Middle frontal gyrus (tissue), 1 donor: ENCODE results near the gene VSTM1.

ENCODE experiments used
- DNase-seq: peaks from one replicate; pipeline ENCODE4 v3.0.0-alpha.2; 2015; ENCODE audit warnings: low spot score; ENCODE audit errors: extremely low spot score

VSTM1 gene

DNA sequence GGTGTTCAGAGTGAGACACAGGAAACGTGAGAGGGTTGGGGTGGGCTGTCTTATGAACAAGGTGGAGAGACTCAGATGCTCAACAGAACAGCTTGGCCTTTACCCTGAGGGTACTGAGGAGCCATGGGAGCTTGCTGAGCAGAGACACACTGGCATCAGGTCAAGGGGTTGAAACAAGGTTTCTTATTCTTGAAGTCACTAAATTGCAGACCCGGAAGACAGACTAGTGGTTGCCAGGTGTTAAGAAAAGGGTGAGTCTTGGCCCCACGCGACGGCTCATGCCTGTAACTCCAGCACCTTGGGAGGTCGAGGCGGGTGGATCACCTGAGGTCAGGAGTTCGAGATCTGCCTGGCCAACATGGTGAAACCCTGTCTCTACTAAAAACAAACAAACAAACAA, 49.8 kb downstream of the VSTM1 start:
- no peak for DNase-seq

DNA sequence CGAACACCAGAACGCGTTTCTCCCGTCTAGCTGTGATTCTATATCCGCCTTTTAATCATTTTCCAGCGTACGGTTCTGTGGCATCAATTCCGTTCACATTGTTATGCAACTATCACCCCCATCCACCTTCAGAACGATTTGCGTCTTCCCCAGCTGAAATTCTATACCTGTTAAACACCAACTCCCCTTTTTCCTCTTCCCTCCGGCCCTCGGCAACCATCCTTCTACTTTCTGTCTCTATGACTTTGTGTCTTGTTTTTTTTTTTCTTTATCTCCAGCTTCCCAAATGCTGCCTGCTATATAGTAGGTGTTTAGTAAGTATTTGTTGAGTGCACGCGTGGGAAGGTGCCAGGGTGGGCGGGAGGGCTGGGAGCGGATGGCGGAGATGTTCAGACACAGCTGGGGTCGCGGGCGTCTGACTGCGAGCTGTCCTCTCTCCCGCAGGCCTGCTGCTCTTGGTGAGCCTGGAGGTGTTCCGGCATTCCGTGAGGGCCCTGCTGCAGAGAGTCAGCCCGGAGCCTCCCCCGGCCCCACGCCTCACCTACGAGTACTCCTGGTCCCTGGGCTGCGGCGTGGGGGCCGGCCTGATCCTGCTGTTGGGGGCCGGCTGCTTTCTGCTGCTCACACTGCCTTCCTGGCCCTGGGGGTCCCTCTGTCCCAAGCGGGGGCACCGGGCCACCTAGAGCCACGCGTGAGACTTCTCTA, 52.0 kb downstream of the VSTM1 start:
- DNase-seq, result no peak

DNA sequence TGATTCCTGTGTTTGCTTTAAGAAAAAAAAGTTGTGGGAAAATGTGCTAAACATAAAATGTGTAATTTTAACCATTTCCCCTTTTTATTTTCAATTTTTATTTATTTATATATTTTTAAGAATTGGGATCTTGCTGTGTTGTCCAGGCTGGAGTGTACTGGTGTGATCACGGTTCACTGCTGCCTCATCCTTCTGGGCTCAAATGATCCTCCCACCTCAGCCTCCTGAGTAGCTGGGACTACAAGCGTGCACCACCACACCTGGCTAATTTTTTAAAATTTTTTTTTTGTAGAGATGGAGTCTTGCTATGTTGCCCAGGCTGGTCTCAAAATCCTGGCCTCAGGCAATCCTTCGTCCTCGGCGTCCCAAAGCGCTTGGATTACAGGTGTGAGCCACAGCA, 53.2 kb downstream of the VSTM1 start:
- DNase-seq, result no peak

DNA sequence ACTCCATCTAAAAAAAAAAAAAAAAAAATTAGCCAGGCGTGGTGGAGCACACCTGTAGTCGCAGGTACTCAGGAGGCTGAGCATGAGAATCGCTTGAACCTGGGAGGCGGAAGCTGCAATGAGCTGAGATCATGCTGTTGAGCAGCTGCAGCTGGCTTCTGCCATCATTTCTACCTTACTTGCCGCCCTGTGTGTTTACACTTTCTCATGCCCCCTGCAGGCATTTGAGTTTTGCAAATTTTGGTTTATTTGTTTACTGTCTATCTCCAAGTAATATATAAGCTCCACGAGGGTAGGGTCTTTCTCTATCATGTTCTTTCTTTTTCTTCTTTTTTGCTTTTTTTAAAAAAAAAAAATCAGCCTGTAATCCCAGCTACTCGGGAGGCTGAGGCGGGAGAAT, 54.3 kb downstream of the VSTM1 start:
- DNase-seq, result no peak

DNA sequence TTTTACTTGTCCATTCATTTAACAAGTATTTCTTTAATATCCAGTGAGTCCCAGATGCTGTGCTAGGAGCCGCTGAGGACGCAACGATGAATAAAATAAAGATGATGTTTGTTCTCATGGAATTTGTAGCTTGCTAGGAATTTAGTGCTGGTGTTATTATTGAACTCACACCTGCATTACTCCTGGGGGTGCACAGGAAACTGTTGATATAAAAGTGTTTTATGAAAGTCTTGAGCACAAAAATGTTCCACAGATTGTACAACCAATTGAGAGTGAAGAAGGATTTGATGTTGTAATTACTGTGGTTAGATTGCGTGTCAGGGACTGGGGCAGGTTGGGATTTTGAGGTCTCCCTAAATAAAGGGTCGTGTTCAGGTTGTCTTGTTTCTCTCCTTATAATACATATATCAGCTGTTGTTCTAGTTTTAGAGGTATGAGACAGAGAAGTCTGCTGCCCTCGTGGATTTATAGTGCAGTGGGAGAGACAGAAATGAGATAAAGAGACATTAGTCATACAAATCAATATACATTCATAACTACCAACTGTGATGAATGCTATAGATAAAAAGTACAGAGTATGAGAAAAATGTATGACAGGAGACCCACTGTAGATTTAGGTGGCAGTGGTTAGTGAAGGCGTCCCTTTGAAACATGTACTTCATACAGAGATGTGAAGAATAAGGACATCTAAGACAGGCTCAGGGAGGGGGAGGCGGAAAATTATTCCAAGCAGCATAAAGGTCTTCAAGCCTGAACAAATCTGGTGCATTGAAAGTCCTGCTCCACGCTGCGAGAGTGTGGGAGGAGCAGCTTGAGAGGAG, 61.0 kb downstream of the VSTM1 start:
- no peak for DNase-seq

DNA sequence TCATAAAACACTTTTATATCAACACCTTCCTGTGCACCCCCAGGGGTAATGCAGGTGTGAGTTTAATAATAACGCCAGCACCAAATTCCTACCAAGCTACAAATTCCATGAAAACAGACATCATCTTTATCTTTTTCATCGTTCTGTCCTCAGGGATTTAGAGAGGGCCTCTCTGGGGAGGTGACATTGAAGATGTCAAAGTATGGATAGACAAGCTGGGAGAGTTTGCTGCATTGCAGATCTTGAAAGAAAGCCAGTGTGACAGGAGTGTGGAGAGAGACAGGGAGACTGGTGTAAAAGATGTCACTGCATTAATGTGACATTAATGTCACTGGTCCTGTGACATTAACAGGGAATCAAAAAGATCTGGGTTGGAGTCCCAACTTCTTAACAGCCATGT, 62.2 kb downstream of the VSTM1 start:
- DNase-seq, result no peak

DNA sequence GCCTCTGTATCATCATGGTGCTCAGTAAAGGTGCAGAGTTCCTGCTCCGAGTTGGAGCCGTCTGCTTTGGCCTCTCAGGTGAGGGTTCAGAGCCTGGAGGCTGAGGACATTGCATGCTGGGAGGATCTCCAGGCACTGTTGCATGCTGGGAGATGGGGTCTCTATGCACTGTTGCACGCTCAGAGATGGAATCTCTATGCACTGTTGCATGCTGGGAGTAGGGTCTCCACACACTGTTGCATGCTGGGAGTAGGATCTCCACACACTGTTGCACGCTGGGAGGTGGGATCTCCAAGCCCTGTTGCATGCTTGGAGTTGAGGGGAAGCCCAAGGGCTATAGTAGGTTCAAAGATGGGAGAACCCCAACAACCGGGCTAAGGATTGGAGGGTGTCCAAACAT, 64.0 kb downstream of the VSTM1 start:
- no peak for DNase-seq

DNA sequence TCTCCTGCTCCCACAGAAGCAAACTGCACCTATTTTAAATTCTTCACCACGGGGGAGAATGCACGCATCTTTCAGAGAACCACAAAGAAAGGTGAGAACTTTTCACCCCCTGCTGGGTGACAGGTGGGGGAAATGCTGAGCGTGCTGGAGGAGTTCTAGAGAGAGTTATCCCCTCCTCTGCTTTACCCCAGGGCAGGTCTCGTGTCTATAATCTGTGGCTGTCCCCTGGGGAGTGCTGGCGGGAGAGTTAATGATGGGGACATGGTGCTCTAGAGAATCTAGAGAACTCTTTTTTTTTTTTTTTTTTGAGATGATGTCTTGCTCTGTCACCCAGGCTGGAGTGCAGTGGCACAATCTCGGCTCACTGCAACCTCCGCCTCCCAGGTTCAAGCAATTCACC, 65.5 kb downstream of the VSTM1 start:
- DNase-seq, result no peak

DNA sequence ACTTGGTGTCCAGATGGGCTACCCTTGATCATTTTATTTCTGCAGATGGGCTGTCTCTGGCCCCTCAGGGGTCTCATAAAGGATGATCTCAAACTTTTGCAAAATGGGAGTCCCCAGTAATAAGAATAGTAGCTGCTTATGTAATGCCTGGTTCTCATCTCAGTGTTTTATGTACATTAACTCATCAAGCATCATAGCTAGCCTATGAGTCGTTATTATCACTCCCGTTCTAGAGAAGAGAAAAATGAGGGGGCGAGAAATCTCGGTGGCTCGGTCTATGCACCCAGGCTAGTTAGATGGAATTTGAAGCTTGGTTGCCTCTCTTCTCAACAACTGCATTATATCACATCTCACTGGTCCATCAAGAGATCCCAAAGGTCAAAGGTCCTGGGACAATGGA, 68.9 kb downstream of the VSTM1 start:
- no peak for DNase-seq

DNA sequence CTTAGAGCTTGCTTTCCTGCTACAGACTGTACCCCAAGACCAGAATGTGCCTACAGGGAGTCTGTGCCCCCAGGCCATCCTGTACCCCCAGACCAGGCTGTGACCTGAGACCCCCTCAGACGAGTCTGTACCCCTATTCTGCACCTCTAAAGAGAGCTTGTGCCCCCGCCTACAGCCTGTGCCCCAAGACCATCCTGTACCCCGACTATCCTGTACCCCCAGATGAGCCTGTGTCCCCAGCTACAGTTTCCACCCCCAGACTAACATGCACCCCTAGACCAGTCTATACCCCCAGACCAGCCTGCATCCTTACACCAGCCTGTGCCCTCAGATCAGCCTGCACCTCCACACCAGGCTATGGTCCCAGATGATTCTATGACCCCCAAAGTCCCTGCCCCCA, 70.2 kb downstream of the VSTM1 start:
- no peak for DNase-seq

DNA sequence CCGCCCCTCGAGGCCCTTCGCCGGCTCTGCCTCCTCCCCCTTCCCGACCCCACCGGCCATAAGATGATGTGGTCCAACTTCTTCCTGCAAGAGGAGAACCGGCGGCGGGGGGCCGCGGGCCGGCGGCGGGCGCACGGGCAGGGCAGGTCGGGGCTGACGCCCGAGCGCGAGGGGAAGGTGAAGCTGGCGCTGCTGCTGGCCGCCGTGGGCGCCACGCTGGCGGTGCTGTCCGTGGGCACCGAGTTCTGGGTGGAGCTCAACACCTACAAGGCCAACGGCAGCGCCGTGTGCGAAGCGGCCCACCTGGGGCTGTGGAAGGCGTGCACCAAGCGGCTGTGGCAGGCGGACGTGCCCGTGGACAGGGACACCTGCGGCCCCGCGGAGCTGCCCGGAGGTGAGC, 70.9 kb downstream of the VSTM1 start:
- no peak for DNase-seq

DNA sequence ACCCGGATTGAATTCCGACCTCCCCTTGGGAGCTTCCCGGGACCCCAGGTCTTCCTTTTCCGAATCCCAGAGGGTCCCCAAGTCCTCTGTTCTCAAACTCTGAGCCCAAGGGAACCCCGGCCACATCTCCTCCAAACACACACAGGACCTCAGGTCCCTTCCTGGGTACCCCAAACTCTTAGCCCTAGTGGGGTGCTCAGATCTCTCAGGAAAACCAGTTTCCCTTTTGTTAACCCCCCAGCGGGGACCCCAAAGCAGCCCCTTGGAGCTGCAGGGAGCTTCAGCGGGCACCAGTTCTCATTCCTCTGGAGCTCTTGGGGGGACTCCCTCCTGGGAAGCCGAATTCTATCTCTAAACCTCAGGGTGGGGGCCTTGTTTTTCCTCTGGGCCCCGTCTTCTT, 71.5 kb downstream of the VSTM1 start:
- no peak for DNase-seq

DNA sequence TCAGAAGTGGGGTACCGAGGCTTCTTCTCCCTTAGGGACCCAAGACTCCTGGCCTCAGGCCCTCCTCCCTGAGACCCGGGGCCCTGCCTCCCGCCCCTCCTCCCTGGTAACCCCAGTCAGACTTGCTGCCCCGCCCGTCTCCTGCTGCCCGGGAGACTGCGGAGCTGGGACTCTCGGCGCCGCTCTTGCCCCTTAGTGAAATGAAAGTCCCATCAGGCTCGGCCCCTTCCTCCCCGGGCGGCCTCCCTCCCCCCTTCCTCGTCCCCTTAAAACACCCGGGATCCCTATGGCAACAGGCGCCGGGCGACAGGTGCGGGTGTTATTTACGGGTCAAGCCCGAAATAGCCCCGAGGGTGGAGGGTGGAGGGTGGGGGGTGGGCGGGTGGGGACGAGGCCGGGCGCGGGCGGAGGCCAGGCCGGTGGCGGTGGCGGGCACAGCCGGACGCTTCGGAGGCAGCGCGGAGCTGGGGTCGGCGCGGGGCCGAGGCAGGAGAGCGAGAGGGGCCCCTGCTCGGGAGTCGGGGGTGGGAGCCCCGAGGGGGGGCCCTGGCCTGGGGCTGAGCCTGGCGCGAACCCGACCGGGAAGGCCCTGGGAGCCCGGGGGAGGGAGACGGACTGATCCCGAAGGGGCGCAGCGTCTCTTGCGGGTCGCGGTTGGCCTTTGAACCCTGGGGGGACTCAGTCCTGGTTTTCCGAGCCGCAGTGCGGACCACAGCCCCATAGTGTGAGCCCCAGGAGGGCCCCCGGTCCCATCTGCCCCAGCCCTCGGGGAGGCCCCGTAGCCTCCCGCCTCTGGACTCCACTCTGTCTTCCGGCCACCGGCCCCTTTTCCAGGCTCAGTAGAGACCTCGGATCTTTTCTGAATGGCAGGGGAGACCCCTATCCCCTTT, 72.2 kb downstream of the VSTM1 start, which contains the start of gene CACNG6:
Gene CACNG6 (plus strand): TSS at position 414 of the 890 bp plus-strand sequence. CDS start 1,241 bp downstream, outside the sequence.
- no peak for DNase-seq
